Fibroblast of lung (primary cell): Measurements from ENCODE around the gene SEMA4C. TPM values are rescaled to one million over a fixed set of nuclear protein-coding genes. Genes with fewer than 3 reads are reported as not detected.

Experiments used
- DNase-seq, 2 donors: peaks; one replicate each; pipeline versions ENCODE4 v3.0.0 to v3.0.0-alpha.2; 2010; ENCODE audit warnings: low read depth in 2 of 2
- H2AFZ ChIP-seq: 2 replicates; pipeline ENCODE4 v1.5.1; 2012; ENCODE audit warnings: low read length, control low read depth, inconsistent platforms
- H3K27ac ChIP-seq: 2 replicates; pipeline ENCODE4 v1.5.1; 2011; ENCODE audit warnings: low read length, control low read depth; ENCODE audit not compliant: insufficient read depth
- H3K27me3 ChIP-seq: 2 replicates; pipeline ENCODE4 v1.5.1; 2011; ENCODE audit warnings: mild to moderate bottlenecking, low read length; ENCODE audit not compliant: control insufficient read depth, insufficient read depth
- H3K36me3 ChIP-seq: 2 replicates; pipeline ENCODE4 v1.5.1; 2011; ENCODE audit warnings: low read length; ENCODE audit not compliant: control insufficient read depth, insufficient read depth
- H3K4me1 ChIP-seq: 2 replicates; pipeline ENCODE4 v1.5.1; 2011; ENCODE audit warnings: low read length; ENCODE audit not compliant: control insufficient read depth, insufficient read depth; ENCODE audit errors: extremely low read depth
- H3K4me2 ChIP-seq: 2 replicates; pipeline ENCODE4 v1.5.1; 2011; ENCODE audit warnings: low read length, control low read depth; ENCODE audit not compliant: insufficient read depth; ENCODE audit errors: extremely low read depth
- H3K4me3 ChIP-seq, 4 experiments: fragments of 200-600 bp in 1 of 4; sonication (generic) in 1 of 4; replicated peaks in 1 of 4; 2 replicates each; pipeline ENCODE4 v1.5.1; 2011 to 2016; ENCODE audit warnings: low read length in 4 of 4, low read depth in 3 of 4, mild to moderate bottlenecking in 3 of 4, control low read depth in 2 of 4, inconsistent platforms in 1 of 4, mixed read lengths in 1 of 4; ENCODE audit not compliant: insufficient read depth in 1 of 4; ENCODE audit errors: control extremely low read depth in 1 of 4
- H3K79me2 ChIP-seq: 2 replicates; pipeline ENCODE4 v1.5.1; 2012; ENCODE audit warnings: mild to moderate bottlenecking, low read length, inconsistent platforms; ENCODE audit not compliant: control insufficient read depth, insufficient read depth
- H3K9ac ChIP-seq: 2 replicates; pipeline ENCODE4 v1.5.1; 2011; ENCODE audit warnings: mild to moderate bottlenecking, low read length, control low read depth; ENCODE audit not compliant: insufficient read depth
- H3K9me3 ChIP-seq: 2 replicates; pipeline ENCODE4 v1.5.1; 2012; ENCODE audit warnings: low read depth, low read length; ENCODE audit not compliant: control insufficient read depth, insufficient read depth
- H4K20me1 ChIP-seq: 2 replicates; pipeline ENCODE4 v1.5.1; 2011; ENCODE audit warnings: low read length; ENCODE audit not compliant: control insufficient read depth, insufficient read depth; ENCODE audit errors: extremely low read depth
- CTCF ChIP-seq, 2 donors: IDR thresholded peaks in 1 of 2; conservative IDR thresholded peaks in 1 of 2; 1 replicate in 1 of 2; 2 replicates in 1 of 2; pipeline ENCODE4 v1.5.1; 2011 to 2012; ENCODE audit warnings: low read length in 2 of 2, control low read depth in 1 of 2, inconsistent platforms in 1 of 2, low read depth in 1 of 2, mild to moderate bottlenecking in 1 of 2
- EZH2 ChIP-seq: IDR thresholded peaks from 2 replicates; pipeline ENCODE4 v1.5.1; 2012; ENCODE audit warnings: low read length, control low read depth, mild to moderate bottlenecking; ENCODE audit errors: missing control alignments
- polyA plus RNA-seq, 2 donors: library from polyadenylated mRNA; depleted of rRNA in 1 of 2; stranded (reverse) in 1 of 2; unstranded in 1 of 2; fragments of >200 nt; gene quantifications; 2 replicates each; pipeline ENCODE4 v1.2.1, GENCODE V29; 2011 to 2012; ENCODE audit warnings: missing spikeins in 1 of 2
- total RNA-seq: library from RNA; depleted of rRNA; stranded (reverse); fragments of >200 nt; gene quantifications from 2 replicates; pipeline ENCODE4 v1.2.1, GENCODE V29; 2014

The SEMA4C gene
- total and polyA plus RNA-seq, 2 donors (not counting 1 experiment from before 2014, with no cell fraction given): 12.7 to 17.5 TPM

GRCh38 chr2:96875498-96876268 is 5.8 kb upstream of the SEMA4C start:
- Histone ChIP-seq H3K9ac (no peak overlapping the region), H3K27me3 (peaks cover 3% of the 10 kb centered on the region), H3K4me1 (no peaks in the 10 kb centered on the region), H3K9me3 (no peaks in the 10 kb centered on the region), H3K79me2 (no peaks in the 10 kb centered on the region), H3K4me2 (no peak overlapping the region), H3K4me3 (no peak overlapping the region), H3K36me3 (no peaks in the 10 kb centered on the region), H3K27ac (no peak overlapping the region), H4K20me1 (no peaks in the 10 kb centered on the region), H2AFZ (no peak overlapping the region)
- no peak for DNase-seq
- no peak for TF ChIP-seq CTCF (conservative IDR thresholded peaks at IDR 0.05 in 1 of 2, IDR thresholded peaks at IDR 0.05 in 1 of 2; ENCODE audit: low read depth in 1 of 2, low read length in 2 of 2)
- TF ChIP-seq EZH2: no peak

- Histone ChIP-seq H3K4me2 (no peak overlapping the region), H3K27ac (no peak overlapping the region), H3K79me2 (no peaks in the 10 kb centered on the region), H3K9me3 (no peaks in the 10 kb centered on the region), H4K20me1 (no peaks in the 10 kb centered on the region), H3K4me1 (no peaks in the 10 kb centered on the region), H3K27me3 (peaks cover 4% of the 10 kb centered on the region), H3K9ac (no peak overlapping the region), H2AFZ (no peak overlapping the region), H3K36me3 (no peaks in the 10 kb centered on the region), H3K4me3 (no peak overlapping the region)
- DNase-seq: no peak
- TF ChIP-seq CTCF (conservative IDR thresholded peaks at IDR 0.05 in 1 of 2, IDR thresholded peaks at IDR 0.05 in 1 of 2; ENCODE audit: low read depth in 1 of 2, low read length in 2 of 2): no peak
- TF ChIP-seq EZH2: no peak
Measured at GRCh38 chr2:96874198-96874831, 4.4 kb upstream of the SEMA4C start.

- H4K20me1 ChIP-seq: no peaks in the 10 kb centered on the region
- H3K27me3 ChIP-seq: peaks cover 4% of the 10 kb centered on the region
- no peak overlapping the region for H2AFZ ChIP-seq
- no peak overlapping the region for H3K27ac ChIP-seq
- no peak overlapping the region for H3K4me3 ChIP-seq
- no peaks in the 10 kb centered on the region for H3K9me3 ChIP-seq
- H3K9ac ChIP-seq: no peak overlapping the region
- H3K4me1 ChIP-seq: no peaks in the 10 kb centered on the region
- no peak overlapping the region for H3K4me2 ChIP-seq
- no peaks in the 10 kb centered on the region for H3K36me3 ChIP-seq
- DNase-seq: no peak
- TF ChIP-seq EZH2: no peak
- TF ChIP-seq CTCF (conservative IDR thresholded peaks at IDR 0.05 in 1 of 2, IDR thresholded peaks at IDR 0.05 in 1 of 2; ENCODE audit: low read depth in 1 of 2, low read length in 2 of 2): no peak
- H3K79me2 ChIP-seq: no peaks in the 10 kb centered on the region
Measured at GRCh38 chr2:96873651-96874096, 3.8 kb upstream of the SEMA4C start.
